ENCODE results near the gene ICA1. TPM values are rescaled to one million over a fixed set of nuclear protein-coding genes. Genes with fewer than 3 reads are reported as not detected.

ICA1 gene
- polyA plus RNA-seq, 1 donor from 2014 or later = 0.25 TPM

GRCh38 chr7:8155836-8156235, 106.1 kb downstream of the ICA1 start:
- H3K27ac Mint-ChIP-seq = no peak overlapping the region
- no peak overlapping the region for H3K4me3 Mint-ChIP-seq
- no peaks in the 10 kb centered on the region for H3K27me3 Mint-ChIP-seq
- H3K36me3 Mint-ChIP-seq = peaks cover 4% of the 10 kb centered on the region
- H3K4me1 Mint-ChIP-seq = peaks cover 3 to 5% (median 3%) of the 10 kb centered on the region in 3 donors
- no peaks in the 10 kb centered on the region for H3K9me3 Mint-ChIP-seq

- Mint-ChIP-seq H3K4me1 (peaks cover 12 to 17% (median 17%) of the 10 kb centered on the region in 3 donors), H3K27ac (no peak overlapping the region), H3K36me3 (peaks cover 4% of the 10 kb centered on the region), H3K4me3 (no peak overlapping the region), H3K9me3 (no peaks in the 10 kb centered on the region), H3K27me3 (no peaks in the 10 kb centered on the region)
Measured at GRCh38 chr7:8154272-8154671, 107.7 kb downstream of the ICA1 start.

DNA sequence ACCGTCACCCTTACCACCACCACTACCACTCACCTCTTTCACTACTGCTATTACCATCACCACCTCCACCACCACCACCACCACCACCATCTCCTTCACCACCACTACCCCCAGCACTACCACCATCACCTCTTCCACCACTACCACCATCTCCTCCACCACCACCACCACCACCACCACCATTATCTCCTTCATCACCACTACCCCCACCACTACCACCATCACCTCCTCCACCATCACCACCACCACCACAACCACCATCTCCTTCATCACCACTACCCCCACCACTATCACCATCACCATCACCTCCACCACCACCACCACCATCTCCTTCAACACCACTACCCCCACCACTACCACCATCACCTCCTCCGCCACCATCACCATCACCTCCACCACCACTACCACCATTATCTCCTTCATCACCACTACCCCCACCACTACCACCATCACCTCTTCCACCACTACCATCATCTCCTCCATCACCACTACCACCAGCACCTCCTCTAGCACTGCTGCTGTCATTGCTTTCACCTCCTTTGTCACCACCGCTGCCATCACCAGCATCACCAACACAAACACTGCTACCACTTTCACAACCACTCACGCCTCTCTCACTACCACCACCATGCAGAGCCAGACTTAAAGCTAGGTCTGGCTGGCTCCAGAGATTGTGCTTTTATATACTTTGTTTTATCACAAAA, 109.3 kb downstream of the ICA1 start:
- peak overlapping the region in 1 of 3 donors; percentile 54 for H3K27ac Mint-ChIP-seq
- peaks cover 4% of the 10 kb centered on the region for H3K36me3 Mint-ChIP-seq
- no peaks in the 10 kb centered on the region for H3K27me3 Mint-ChIP-seq
- H3K4me3 Mint-ChIP-seq = no peak overlapping the region
- peaks cover 19 to 25% (median 21%) of the 10 kb centered on the region in 3 donors for H3K4me1 Mint-ChIP-seq
- no peaks in the 10 kb centered on the region for H3K9me3 Mint-ChIP-seq

GRCh38 chr7:8151161-8151725, 110.7 kb downstream of the ICA1 start:
- no peak overlapping the region for H3K4me3 Mint-ChIP-seq
- H3K9me3 Mint-ChIP-seq = no peaks in the 10 kb centered on the region
- peaks cover 1% of the 10 kb centered on the region for H3K36me3 Mint-ChIP-seq
- H3K27ac Mint-ChIP-seq = no peak overlapping the region
- no peaks in the 10 kb centered on the region for H3K27me3 Mint-ChIP-seq
- H3K4me1 Mint-ChIP-seq = peaks cover 16 to 25% (median 21%) of the 10 kb centered on the region in 3 donors

- H3K36me3 Mint-ChIP-seq = peaks cover 1% of the 10 kb centered on the region
- H3K4me3 Mint-ChIP-seq = peak overlapping the region in 2 of 4 donors; percentile 65 to 79
- H3K9me3 Mint-ChIP-seq = no peaks in the 10 kb centered on the region
- H3K27ac Mint-ChIP-seq = peak overlapping the region in 2 of 3 donors; percentile 19 to 28
- H3K27me3 Mint-ChIP-seq = no peaks in the 10 kb centered on the region
- peaks cover 16 to 33% (median 24%) of the 10 kb centered on the region in 3 donors for H3K4me1 Mint-ChIP-seq
Measured at GRCh38 chr7:8149222-8149621, 112.7 kb downstream of the ICA1 start.

- peaks cover 21 to 33% (median 33%) of the 10 kb centered on the region in 3 donors for H3K4me1 Mint-ChIP-seq
- H3K27ac Mint-ChIP-seq = no peak overlapping the region
- H3K9me3 Mint-ChIP-seq = no peaks in the 10 kb centered on the region
- peaks cover under 1% of the 10 kb centered on the region for H3K36me3 Mint-ChIP-seq
- H3K27me3 Mint-ChIP-seq = no peaks in the 10 kb centered on the region
- no peak overlapping the region for H3K4me3 Mint-ChIP-seq
Measured at GRCh38 chr7:8147760-8148463, 114.1 kb downstream of the ICA1 start.

GRCh38 chr7:8146788-8147413, 115.1 kb downstream of the ICA1 start:
- H3K36me3 Mint-ChIP-seq = no peaks in the 10 kb centered on the region
- H3K27me3 Mint-ChIP-seq = no peaks in the 10 kb centered on the region
- peaks cover 21 to 33% (median 33%) of the 10 kb centered on the region in 3 donors for H3K4me1 Mint-ChIP-seq
- peak overlapping the region in 1 of 3 donors; percentile 41 for H3K27ac Mint-ChIP-seq
- no peaks in the 10 kb centered on the region for H3K9me3 Mint-ChIP-seq
- H3K4me3 Mint-ChIP-seq = no peak overlapping the region

DNA sequence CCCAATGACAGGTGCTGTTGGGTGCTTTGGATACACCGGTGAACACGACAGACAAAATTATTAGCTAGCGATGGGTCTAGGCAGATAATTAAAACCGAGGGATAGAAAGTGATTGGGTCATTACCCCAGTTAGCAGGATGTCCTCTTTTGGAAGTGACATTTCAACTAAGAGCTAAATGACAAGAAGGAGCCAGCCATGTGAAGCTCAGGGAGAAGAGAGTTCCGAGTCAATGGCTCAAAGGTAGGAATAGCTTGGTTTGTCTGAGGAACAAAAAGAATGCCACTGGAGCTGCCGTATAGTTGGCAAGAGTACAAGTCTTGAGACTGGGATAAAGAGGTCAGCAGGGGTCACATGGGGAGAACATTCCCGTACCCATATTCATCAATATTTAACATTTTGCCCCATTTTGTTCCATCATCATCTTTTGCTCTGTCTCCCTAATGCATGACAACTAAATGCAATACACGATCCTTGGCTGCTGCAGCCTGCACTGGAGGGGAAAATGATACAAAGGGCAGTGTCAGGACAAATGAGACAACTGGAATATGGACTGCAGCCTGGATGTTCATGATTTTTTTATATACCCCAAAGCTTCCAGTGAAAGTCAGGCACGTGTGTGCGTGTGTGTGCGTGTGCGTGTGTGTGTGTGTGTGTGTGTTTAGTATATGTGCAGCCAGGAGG, 115.7 kb downstream of the ICA1 start:
- no peaks in the 10 kb centered on the region for H3K9me3 Mint-ChIP-seq
- no peaks in the 10 kb centered on the region for H3K36me3 Mint-ChIP-seq
- H3K27ac Mint-ChIP-seq = peak overlapping the region in 1 of 3 donors; percentile 41

GRCh38 chr7:8144856-8145255, 117.1 kb downstream of the ICA1 start:
- no peak overlapping the region for H3K27ac Mint-ChIP-seq
- H3K36me3 Mint-ChIP-seq = peaks cover 2% of the 10 kb centered on the region
- no peaks in the 10 kb centered on the region for H3K27me3 Mint-ChIP-seq
- no peaks in the 10 kb centered on the region for H3K9me3 Mint-ChIP-seq
- H3K4me1 Mint-ChIP-seq = peaks cover 20 to 27% (median 23%) of the 10 kb centered on the region in 3 donors
- no peak overlapping the region for H3K4me3 Mint-ChIP-seq

More for the DNA sequence above, 115.7 kb downstream of the ICA1 start:
- H3K27me3 Mint-ChIP-seq = no peaks in the 10 kb centered on the region
- H3K4me1 Mint-ChIP-seq = peaks cover 21 to 32% (median 30%) of the 10 kb centered on the region in 3 donors
- H3K4me3 Mint-ChIP-seq = no peak overlapping the region

- peak overlapping the region in 1 of 3 donors; percentile 12 for H3K27ac Mint-ChIP-seq
- no peaks in the 10 kb centered on the region for H3K9me3 Mint-ChIP-seq
- H3K27me3 Mint-ChIP-seq = no peaks in the 10 kb centered on the region
- H3K4me1 Mint-ChIP-seq = peaks cover 8 to 19% (median 9%) of the 10 kb centered on the region in 3 donors
- peaks cover 2% of the 10 kb centered on the region for H3K36me3 Mint-ChIP-seq
- no peak overlapping the region for H3K4me3 Mint-ChIP-seq
Measured at GRCh38 chr7:8143151-8143874, 118.7 kb downstream of the ICA1 start.

GRCh38 chr7:8142477-8142876, 119.5 kb downstream of the ICA1 start:
- Mint-ChIP-seq H3K4me3 (no peak overlapping the region), H3K36me3 (peaks cover 2% of the 10 kb centered on the region), H3K27me3 (no peaks in the 10 kb centered on the region), H3K27ac (no peak overlapping the region), H3K9me3 (no peaks in the 10 kb centered on the region), H3K4me1 (peaks cover 8 to 19% (median 9%) of the 10 kb centered on the region in 3 donors)

DNA sequence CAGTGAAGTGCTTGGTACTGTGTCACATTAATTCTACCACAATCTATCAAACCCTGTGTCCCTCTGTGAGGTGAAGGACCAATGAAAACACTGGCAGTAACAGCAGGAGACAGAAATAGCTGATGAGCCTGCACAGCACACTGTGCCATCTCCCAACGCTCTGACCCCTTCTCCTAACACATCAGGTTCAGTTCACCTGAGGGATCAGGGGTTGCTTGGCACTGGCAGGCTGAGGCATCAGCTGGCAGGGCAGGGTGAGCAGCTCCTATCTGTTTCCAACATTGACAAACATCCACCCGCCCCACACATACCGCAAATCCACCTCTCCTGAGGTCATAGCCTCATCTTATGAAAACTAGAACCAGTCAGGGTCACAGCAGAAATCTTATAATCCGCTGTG, 120.9 kb downstream of the ICA1 start:
- Mint-ChIP-seq H3K27me3 (no peaks in the 10 kb centered on the region), H3K27ac (peak overlapping the region in 1 of 3 donors; percentile 69), H3K4me3 (peak overlapping the region in 1 of 4 donors; percentile 6), H3K9me3 (no peaks in the 10 kb centered on the region), H3K36me3 (peaks cover 2% of the 10 kb centered on the region), H3K4me1 (peaks cover 8 to 19% (median 9%) of the 10 kb centered on the region in 3 donors)

- Mint-ChIP-seq H3K27ac (no peak overlapping the region), H3K4me3 (no peak overlapping the region), H3K4me1 (peaks cover 25 to 41% (median 35%) of the 10 kb centered on the region in 3 donors), H3K27me3 (no peaks in the 10 kb centered on the region), H3K9me3 (no peaks in the 10 kb centered on the region), H3K36me3 (peaks cover 2% of the 10 kb centered on the region)
Measured at GRCh38 chr7:8136051-8136730, 125.8 kb downstream of the ICA1 start.
